ENCODE results near the gene MAGEA9.
"Not testable (repeated sequence)": the region's sequence is repeated elsewhere in the genome, so short reads cannot be mapped to it uniquely, and the experiment has no call there.

Gene MAGEA9

DNA sequence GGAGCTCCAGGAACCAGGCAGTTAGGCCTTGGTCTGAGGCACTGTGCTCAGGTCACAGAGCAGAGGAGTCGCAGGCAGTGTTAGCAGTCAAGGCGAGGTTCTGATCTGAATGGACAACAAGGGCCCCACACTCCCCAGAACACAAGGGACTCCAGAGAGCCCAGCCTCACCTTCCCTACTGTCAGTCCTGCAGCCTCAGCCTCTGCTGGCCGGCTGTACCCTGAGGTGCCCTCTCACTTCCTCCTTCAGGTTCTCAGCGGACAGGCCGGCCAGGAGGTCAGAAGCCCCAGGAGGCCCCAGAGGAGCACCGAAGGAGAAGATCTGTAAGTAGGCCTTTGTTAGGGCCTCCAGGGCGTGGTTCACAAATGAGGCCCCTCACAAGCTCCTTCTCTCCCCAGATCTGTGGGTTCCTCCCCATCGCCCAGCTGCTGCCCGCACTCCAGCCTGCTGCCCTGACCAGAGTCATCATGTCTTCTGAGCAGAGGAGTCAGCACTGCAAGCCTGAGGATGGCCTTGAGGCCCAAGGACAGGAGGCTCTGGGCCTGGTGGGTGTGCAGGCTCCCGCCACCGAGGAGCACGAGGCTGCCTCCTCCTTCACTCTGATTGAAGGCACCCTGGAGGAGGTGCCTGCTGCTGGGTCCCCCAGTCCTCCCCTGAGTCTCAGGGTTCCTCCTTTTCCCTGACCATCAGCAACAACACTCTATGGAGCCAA lies 26.2 kb downstream of the MAGEA9 start:
- in situ Hi-C loops (cut with MboI; ENCODE audit: low sequenced_read_pairs) = no loop called here

DNA sequence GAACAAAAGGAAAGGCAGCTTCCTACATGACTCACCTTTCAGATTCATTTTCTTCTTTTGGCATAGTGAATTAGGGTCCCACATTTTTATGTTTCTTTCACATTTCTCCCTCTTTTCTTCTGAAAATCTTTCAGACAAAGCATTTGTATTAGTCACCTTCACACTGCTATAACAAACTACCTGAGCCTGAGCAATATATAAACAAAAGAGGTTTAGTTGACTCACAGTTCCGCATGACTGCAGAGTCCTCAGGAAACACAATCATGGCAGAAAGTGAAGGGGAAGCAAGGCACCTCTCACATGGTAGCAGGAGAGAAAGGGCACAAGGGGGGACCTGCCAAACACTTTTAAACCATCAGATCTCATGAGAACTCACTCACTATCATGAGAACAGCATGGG lies 36.9 kb downstream of the MAGEA9 start:
- in situ Hi-C loops (cut with MboI; ENCODE audit: low sequenced_read_pairs) = no loop called here

DNA sequence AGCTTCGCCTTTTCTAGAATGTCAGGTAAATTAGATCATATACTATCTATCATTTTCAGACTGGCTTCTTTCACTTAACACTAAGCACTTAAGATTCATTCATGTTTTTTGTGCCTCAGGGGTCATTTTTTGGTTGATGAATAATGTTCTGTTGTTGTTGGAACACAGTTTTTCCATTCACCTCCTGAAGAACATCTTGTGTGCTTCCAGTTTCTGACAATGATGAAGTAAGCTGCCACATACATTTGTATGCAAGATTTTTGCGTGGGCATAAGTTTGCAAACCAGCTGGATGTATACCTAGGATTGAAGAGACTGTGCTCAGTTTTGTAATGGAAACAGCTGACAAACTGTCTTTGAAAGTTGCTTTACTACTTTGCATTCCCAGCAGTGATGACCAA lies 37.6 kb downstream of the MAGEA9 start:
- in situ Hi-C loops (cut with MboI; ENCODE audit: low sequenced_read_pairs) = no loop called here

DNA sequence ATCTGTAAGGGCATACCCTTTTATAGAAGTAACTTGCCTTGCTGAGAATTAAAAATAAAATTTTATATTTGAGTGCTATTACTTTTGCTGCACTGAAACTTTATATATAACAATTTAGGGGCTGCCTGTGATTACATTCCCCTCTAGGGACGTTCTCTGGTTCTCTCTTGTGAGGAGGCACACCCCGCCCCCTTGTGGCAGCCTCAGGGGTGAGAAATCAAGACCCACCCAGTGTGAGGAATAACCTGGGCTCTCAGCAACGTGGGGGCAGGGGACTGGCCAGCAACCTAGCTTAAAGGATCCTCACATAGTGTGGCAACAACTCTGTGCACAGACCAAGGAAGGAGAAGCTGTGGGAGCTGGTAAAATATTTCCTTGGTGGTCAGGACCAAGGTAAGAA lies 43.7 kb downstream of the MAGEA9 start:
- in situ Hi-C loops (cut with MboI; ENCODE audit: low sequenced_read_pairs) = no loop called here

DNA sequence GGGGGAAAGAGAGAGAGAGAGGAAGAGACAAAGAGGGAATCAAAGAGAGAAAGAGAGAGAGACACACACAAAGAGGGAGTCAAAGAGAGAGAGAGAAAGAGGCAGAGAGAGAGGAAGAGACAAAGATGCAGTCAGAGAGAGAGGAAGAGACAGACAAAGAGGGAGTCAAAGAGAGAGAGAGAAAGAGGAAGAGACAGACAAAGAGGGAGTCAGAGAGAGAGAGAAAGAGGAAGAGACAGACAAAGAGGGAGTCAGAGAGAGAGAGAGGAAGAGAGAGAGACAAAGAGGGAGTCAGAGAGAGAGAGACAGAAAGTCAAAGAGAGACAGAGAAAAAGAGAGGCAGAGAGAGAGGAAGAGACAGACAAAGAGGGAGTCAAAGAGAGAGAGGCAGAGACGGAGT lies 45.5 kb downstream of the MAGEA9 start:
- in situ Hi-C loops (cut with MboI; ENCODE audit: low sequenced_read_pairs) = no loop called here

DNA sequence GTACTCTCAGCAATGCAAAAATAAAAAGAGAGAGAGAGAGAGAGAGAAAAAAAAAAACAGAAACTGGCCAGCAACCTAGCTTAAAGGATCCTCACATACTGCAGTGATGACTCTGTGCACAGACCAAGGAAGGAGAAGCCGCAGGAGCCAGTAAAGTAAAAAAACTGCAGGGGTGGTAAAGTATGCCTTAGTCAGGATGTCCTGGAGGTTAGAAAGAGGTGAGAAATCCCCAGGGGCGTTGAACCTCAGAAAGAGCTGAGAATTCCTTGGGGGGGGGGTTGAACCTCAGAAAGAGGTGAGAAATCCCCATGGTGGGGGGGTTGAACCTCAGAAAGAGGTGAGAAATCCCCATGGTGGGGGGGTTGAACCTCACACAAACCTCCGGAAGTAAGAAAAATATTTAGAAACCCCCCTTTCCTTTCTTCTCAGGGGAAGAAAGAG lies 48.0 kb downstream of the MAGEA9 start:
- in situ Hi-C loops (cut with MboI; ENCODE audit: low sequenced_read_pairs) = no loop called here

DNA sequence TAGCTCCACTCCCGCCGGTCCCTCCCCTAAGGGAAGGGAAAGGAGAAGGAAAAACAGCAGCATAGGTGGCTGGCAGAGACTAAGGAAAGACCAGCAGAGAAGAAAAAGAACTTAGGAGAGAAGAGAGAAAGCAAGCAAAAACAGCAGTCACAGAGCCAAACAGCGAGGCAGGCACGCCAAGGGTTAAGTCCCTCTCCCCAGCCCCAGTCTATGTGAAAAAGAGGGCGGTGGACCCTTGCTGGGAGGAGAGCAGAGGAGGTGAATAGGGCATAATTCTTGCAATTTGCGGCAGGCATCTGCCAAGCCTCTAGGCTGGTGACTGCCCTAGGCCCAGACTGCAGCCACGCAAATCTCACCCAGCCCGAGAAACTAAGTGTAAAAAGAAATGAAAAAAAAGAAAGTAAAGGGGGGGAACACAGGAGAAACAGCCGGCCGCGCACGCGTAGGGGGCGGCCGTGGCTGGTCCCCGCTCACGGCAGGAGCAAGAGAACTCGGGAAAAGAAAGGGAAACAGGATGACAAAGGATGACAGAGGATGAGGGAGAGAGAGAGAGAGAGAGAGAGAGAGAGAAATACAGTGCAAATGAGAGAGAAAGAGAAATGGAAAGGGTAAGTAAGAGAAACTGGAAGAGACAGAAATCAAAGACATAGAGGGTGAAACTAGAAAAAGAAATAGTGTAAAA lies 48.6 kb downstream of the MAGEA9 start:
- in situ Hi-C loops (cut with MboI; ENCODE audit: low sequenced_read_pairs) = no loop called here

DNA sequence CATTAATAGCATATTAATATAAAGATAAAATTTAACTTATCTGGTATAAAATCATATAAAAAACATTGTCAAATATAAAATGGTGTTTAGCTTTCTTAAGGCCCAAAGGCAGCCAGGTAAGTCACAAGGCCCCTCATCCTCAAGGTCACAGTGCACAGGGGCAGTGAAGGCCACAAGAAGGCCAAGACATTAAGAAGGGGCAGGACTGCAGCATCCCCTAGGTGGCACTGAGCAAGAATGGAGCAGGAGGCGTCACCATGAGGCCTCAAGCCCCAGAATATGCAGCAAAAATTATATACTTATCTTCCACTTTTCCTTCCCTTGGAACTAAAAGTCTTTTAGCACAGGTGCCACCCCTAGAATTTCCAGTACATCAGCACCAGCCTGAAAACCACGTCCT lies 49.7 kb downstream of the MAGEA9 start:
- in situ Hi-C loops (cut with MboI; ENCODE audit: low sequenced_read_pairs) = no loop called here

DNA sequence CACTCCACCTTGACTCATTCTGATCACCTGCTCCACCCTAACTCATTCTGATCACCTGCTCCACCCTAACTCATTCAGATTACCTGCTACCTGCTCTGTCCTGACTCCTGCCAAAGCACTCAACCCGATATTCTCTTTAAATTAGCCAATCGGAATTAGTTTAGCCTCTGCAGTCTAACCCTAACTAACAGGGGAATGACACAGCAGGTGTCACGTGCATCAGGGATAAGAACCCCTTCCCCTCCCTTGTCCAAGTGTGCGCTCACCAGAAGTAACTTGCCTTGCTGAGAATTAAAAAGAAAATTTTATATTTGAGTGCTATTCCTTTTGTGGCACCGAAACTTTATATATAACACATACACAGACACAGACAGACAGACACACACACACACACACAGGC lies 55.0 kb downstream of the MAGEA9 start:
- in situ Hi-C loops (cut with MboI; ENCODE audit: low sequenced_read_pairs) = not testable (repeated sequence)

DNA sequence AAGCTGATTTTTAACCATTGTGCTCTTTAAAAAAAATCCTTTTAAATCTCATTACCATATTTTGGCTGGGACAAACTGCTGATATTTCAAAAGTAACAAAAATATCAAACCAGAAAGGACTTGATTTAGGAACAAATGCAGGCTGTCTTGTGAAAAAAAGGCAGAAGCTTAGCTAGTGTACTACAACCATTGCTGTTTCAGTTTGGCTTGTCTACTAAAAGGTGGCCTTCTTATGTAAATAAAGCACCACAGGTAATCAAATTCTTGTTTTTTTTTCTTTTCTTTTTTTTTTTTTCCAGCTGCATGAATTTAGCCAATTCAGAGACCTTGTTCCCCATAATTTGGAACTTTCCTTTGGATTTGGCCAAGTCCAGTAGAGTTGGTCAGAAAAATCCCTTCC lies 55.4 kb downstream of the MAGEA9 start:
- in situ Hi-C loops (cut with MboI; ENCODE audit: low sequenced_read_pairs) = no loop called here

All from hTERT RPE-1 (cell line).